Kidney (tissue), 14 donors: Measurements from ENCODE around the gene SLC25A21. TPM values are rescaled to one million over a fixed set of nuclear protein-coding genes. Genes with fewer than 3 reads are reported as not detected.

Experiments used
- DNase-seq, 5 donors: peaks; one replicate each; pipeline ENCODE4 v3.0.0-alpha.2; 2013 to 2020
- FAIRE-seq: peaks from 2 replicates; lab custom pipeline; 2012; peaks lifted over from hg19 to GRCh38; lab: Jason Lieb, UNC
- H3K27ac ChIP-seq, 2 donors: one replicate each; pipeline ENCODE4 v1.7.0; 2013; ENCODE audit warnings: low read depth in 2 of 2, low read length in 2 of 2, inconsistent platforms in 1 of 2
- H3K27me3 ChIP-seq: one replicate; pipeline ENCODE4 v1.7.1; 2013; ENCODE audit warnings: low read length, inconsistent platforms; ENCODE audit not compliant: control insufficient read depth, insufficient read depth
- H3K36me3 ChIP-seq, 3 donors: one replicate each; pipeline versions ENCODE4 v1.7.0 to v1.7.1; 2013; ENCODE audit warnings: low read length in 3 of 3, control low read depth in 1 of 3, inconsistent platforms in 1 of 3; ENCODE audit not compliant: insufficient read depth in 3 of 3, control insufficient read depth in 2 of 3
- H3K4me1 ChIP-seq, 3 donors: one replicate each; pipeline versions ENCODE4 v1.7.0 to v1.7.1; 2013; ENCODE audit warnings: low read length in 3 of 3, inconsistent platforms in 1 of 3, low read depth in 1 of 3; ENCODE audit not compliant: control insufficient read depth in 2 of 3, insufficient read depth in 2 of 3
- H3K4me3 ChIP-seq, 3 donors: one replicate each; pipeline versions ENCODE4 v1.7.0 to v1.8.1; 2013; ENCODE audit warnings: low read length in 3 of 3, control low read depth in 1 of 3, inconsistent platforms in 1 of 3
- H3K9ac ChIP-seq, 3 donors: one replicate each; pipeline versions ENCODE4 v1.7.0 to v1.7.1; 2013; ENCODE audit warnings: low read length in 3 of 3, control low read depth in 1 of 3, inconsistent platforms in 1 of 3
- H3K9me3 ChIP-seq, 3 donors: one replicate each; pipeline versions ENCODE4 v1.7.0 to v1.7.1; 2013; ENCODE audit warnings: low read length in 3 of 3, control low read depth in 1 of 3, inconsistent platforms in 1 of 3; ENCODE audit not compliant: control insufficient read depth in 2 of 3, insufficient read depth in 1 of 3
- intact Hi-C: fragments of 100-400 bp; cut with DNase I; formaldehyde crosslinking; loops from one replicate; pipeline ENCODE4 v1.11.1; 2022
- polyA plus RNA-seq: library from polyadenylated mRNA; stranded (reverse); fragments of 350-450 nt; fragmentation: Illumina TruSeq; extraction: RNeasy Lipid Tissue Mini Kit (QIAGEN cat#74804); gene quantifications from one replicate; pipeline ENCODE4 v1.2.3, GENCODE V29; 2014; ENCODE audit warnings: low read depth, low replicate concordance; ENCODE audit not compliant: insufficient read depth
- total RNA-seq: library from RNA; stranded (reverse); fragmentation: NEBNext Ultra II Directional; extraction: Animal tissue kit (Norgen Biotek cat#: 25700); gene quantifications from one replicate; pipeline ENCODE4 v1.2.1, GENCODE V29; 2021
- TF ChIP-seq, protein P1 (sequence below): IDR thresholded peaks from 3 replicates; pipeline ENCODE4 v1.5.1; 2012; ENCODE audit warnings: mild to moderate bottlenecking, moderate library complexity, borderline replicate concordance; ENCODE audit not compliant: insufficient read depth; ENCODE audit errors: extremely low read depth
- donor health status: control.
- donor health status: control.
- donor health status: control.
- donor health status: control.
- donor health status: control.
- donor health status: DM: yes; HTN: yes; CAD: no.
- donor health status: Normal renal cell carcinoma (clear cell type).

The SLC25A21 gene
- total and polyA plus RNA-seq, 2 donors from 2014 or later: 1.3 to 1.4 TPM

GRCh38 chr14:37027188-37027824 lies 145.1 kb downstream of the SLC25A21 start:
- H3K9me3 ChIP-seq: no peaks in the 10 kb centered on the region
- no peaks in the 10 kb centered on the region for H3K36me3 ChIP-seq
- H3K4me1 ChIP-seq: no peaks in the 10 kb centered on the region
- no peak overlapping the region for H3K4me3 ChIP-seq
- no peak overlapping the region for H3K27ac ChIP-seq
- TF ChIP-seq, protein P1, sequence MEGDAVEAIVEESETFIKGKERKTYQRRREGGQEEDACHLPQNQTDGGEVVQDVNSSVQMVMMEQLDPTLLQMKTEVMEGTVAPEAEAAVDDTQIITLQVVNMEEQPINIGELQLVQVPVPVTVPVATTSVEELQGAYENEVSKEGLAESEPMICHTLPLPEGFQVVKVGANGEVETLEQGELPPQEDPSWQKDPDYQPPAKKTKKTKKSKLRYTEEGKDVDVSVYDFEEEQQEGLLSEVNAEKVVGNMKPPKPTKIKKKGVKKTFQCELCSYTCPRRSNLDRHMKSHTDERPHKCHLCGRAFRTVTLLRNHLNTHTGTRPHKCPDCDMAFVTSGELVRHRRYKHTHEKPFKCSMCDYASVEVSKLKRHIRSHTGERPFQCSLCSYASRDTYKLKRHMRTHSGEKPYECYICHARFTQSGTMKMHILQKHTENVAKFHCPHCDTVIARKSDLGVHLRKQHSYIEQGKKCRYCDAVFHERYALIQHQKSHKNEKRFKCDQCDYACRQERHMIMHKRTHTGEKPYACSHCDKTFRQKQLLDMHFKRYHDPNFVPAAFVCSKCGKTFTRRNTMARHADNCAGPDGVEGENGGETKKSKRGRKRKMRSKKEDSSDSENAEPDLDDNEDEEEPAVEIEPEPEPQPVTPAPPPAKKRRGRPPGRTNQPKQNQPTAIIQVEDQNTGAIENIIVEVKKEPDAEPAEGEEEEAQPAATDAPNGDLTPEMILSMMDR: no peak
- no peaks in the 10 kb centered on the region for H3K27me3 ChIP-seq
- intact Hi-C loops: no loop called here
- FAIRE-seq (no peak), DNase-seq (peak in 3 of 5 donors; percentile 41 to 68 (median 66))
- H3K9ac ChIP-seq: no peak overlapping the region

- Histone ChIP-seq H3K27me3 (no peaks in the 10 kb centered on the region), H3K9ac (no peak overlapping the region), H3K9me3 (no peaks in the 10 kb centered on the region), H3K36me3 (no peaks in the 10 kb centered on the region), H3K27ac (no peak overlapping the region), H3K4me1 (no peaks in the 10 kb centered on the region), H3K4me3 (no peak overlapping the region)
- TF ChIP-seq, protein P1: no peak
- FAIRE-seq (no peak), DNase-seq (no peak)
- intact Hi-C loops: no loop called here
These were observed 148.4 kb downstream of the SLC25A21 start for GRCh38 chr14:37023875-37024565.

DNA sequence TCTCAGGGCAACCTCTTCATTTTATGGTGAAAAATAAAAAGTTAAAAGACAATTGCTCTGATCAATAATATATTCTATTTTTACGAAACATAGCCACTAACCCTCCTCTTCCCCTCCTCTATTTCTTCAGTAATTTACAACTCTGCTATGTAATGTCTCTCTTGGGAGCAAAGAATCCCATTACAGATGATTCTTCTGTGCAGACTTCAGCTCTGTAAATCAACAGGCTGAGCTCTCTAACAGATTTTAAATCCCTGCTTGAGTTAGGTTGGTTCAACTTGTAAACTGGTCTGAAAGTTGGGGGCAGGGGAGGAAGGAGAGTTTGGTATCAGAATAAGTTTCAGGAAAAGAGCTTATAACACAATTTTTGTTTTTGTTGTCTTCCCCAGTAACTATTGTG lies 151.0 kb downstream of the SLC25A21 start:
- Histone ChIP-seq H3K9me3 (no peaks in the 10 kb centered on the region), H3K27ac (no peak overlapping the region), H3K4me3 (no peak overlapping the region), H3K9ac (no peak overlapping the region), H3K4me1 (no peaks in the 10 kb centered on the region), H3K36me3 (no peaks in the 10 kb centered on the region), H3K27me3 (no peaks in the 10 kb centered on the region)
- peak in 2 of 5 donors; percentile 16 to 31 for DNase-seq
- TF ChIP-seq, protein P1: no peak
- no peak for FAIRE-seq
- intact Hi-C loops: no loop called here
